Measurements from ENCODE around the gene JPT2. TPM values are rescaled to one million over a fixed set of nuclear protein-coding genes. Genes with fewer than 3 reads are reported as not detected.

Gene JPT2
- total RNA-seq, 1 experiment from 2014 or later, result 96.1 TPM

DNA sequence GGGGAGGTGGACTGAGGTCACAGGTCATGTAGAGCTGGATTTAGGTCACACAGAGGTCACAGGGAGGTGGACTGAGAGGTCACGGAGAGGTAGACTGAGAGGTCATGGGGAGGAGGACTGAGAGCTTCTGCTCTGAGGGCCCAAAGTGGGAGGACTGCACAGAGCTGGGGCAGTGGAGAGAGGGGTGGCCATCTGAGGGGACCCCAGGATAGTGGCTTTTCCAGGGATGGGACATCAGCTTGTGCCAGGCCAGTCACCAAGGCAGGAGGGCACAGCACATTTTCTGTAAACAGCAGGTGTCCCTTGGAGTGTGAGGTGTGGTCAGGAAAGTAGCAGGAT is 26.1 kb upstream of the JPT2 start:
- DNase-seq (ENCODE audit: low spot score), result no peak

DNA sequence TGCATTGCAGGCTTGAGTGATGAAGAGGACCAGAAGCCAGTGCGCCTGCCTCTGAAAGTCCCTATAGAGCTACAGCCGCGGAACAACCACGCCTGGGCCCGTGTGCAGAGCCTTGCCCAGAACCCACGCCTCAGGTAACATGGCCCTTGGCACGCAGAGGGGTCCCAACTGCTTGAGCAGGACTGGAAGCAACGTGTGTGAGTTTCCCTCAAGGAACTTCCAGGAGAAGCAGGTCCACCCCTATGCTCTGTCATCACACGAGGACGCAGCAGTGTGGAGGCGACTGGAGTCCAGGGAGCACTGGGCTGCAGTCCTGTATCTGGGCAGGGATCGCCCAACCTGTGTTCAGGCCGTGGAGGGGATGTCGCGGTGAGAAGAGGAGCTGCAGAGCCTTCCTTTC is 25.1 kb upstream of the JPT2 start:
- DNase-seq (ENCODE audit: low spot score), result no peak

DNA sequence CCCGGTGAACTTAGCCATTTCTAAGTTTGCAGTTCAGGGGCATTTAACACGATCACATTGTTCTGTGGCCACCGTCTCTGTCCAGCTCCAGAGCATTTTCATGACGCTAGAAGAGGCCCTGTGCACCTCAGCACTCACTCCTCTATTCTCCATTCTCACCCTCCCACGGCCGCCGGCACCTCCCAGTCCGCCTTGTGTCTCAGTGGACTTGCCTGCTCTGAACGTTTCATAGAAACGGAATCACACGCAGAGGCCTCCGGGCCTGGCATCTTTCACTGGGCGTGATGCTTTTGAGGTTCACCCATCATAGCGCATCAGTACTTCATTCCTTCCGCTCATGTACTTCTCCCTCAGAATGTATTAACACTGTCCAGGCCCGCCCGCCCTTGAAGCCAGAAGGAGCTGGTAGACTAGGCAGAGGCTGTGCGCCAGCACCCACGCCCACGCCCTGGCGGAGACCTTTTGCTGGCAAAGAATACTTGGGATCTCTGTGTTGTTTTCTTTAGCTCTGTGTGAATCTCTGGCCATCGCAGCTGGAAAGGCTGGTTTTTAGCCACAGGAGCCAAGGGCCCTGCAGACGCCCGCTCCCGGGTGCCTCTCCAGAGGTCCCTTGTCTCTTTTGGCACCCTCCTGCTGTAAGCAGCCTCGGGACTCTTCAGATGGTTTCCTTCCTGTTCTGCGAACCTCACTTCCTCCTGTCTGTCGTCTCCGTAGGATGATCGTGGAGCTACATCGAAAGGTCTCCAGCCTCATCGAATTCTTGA is 23.4 kb upstream of the JPT2 start:
- DNase-seq (ENCODE audit: low spot score), result no peak

DNA sequence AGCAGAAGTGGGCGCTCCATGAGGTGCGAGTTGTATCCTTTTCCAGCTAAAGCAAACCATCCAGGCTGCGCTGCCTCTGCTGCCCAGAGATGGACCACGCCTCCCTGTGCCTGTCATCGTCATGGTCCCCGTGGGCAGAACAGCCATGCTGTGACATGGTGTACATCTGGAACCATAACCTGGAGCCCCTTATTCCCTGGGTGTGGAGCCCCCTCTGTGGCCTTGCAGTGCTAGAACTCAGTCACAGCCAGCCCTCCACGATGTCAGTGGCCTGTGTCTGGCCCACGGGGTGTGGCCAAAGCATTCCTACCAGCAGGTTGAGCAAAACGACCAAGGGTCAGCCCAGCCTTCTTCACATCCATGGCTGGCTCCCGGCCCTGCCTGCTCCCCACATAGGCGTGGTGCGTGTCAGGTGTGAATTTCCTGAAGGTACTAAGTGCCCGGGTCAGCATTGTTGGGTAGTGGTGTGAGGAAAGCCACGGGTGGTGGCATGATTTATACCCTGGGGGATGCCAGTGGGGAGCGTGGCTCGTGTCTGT is 22.7 kb upstream of the JPT2 start:
- DNase-seq (ENCODE audit: low spot score), result no peak

DNA sequence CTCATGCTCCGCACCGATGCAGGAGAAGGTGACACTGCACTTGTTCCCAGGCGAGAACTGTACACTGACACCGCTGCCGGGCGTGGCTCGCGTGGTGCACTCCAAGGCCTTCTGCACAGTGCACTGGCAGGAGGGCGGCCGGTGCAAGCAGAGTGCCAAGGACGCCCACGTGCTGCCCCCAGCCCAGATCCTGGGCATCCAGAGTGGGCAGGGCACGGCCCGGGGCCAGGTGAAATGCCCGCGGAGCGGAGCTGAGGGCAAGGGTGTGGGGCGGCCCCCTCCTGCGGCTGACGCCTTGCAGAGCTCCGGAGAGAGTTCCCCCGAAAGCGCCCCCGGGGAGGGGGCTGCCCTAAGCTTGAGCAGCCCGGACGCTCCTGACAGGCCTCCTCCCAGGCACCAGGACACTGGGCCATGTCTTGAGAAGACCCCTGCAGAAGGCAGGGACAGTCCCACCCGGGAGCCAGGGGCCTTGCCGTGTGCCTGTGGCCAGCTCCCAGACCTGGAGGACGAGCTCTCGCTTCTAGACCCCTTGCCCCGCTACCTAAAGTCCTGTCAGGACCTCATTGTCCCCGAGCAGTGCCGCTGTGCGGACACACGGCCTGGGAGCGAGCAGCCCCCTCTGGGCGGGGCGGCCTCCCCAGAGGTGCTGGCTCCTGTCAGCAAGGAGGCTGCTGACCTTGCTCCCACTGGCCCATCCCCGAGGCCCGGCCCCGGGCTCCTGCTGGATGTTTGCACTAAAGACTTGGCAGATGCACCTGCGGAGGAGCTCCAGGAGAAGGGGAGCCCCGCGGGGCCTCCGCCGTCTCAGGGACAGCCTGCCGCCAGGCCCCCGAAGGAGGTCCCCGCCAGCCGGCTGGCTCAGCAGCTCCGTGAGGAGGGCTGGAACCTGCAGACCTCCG is 21.9 kb upstream of the JPT2 start:
- no peak for DNase-seq (ENCODE audit: low spot score)

DNA sequence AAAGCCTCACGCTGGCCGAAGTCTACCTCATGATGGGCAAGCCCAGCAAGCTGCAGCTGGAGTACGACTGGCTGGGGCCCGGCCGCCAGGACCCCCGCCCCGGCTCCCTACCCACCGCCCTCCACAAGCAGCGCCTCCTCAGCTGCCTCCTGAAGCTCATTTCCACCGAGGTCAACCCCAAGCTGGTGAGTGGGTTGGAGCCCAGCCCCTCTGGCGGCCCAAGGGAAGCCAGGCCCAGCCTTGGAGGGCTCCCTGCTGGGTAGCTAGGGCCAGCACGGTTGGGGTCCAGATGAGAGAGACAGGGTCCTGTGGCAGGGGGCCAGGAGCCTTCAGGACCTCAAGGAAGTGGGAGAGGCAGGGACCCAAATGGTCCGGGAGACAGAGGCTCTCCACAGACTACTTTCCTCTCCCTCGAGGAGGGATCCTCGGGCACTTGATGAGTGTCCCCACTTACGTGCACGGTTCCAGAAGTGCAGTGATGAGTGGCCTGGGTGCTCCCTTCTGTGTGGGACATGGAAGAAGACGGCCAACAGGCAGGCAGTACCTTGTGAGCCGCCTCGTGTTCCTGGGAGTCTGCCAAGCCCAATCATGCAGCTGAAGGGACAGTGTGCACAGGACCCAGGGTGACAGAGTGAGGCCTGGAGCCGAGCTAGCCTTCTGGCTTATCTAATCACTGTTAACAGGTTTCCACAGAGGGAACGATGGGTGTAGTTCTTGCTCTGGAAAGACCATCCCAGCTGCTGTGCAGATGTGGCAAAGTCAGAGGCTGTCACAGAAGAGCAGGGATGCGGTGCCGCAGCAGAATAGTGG is 21.1 kb upstream of the JPT2 start:
- DNase-seq (ENCODE audit: low spot score), result no peak

DNA sequence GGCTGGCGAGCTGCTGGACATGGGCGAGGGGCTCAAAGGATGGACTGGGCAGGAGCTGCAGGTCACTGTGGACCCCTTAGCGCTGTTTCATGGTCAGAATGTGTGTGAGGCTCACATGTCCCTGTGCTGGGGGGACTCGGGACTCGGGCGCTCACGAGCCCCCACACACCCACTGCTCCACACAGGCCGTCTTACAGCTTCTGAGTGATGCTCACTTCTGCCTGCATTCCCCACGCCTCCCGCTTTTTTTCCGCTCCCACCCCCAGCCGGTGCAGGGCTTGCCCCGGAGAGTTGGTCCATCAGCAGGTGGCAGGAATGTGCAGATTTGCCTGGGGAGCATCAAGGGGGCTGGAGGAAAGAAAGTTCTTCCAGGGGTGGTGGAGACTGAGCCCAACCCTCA is 20.2 kb upstream of the JPT2 start:
- no peak for DNase-seq (ENCODE audit: low spot score)

DNA sequence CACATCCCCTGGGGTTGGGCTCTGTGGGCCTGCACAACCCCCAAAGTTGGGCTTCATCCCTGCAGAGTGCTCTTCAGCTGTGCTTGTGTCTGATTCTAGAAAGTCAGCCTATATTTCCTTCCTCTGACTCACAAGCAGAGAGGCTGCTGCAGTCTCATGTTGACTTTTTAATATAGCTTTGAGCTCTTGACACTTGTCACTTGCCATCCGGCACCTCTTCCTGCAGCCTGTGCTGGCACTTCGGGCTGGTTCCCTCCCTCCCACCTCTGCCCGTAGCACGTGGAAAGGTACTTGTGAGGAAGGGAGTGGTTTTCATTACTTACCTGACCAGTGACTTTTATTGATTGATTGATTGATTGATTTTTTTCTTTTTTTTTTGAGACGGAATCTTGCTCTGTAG is 19.0 kb upstream of the JPT2 start:
- no peak for DNase-seq (ENCODE audit: low spot score)

DNA sequence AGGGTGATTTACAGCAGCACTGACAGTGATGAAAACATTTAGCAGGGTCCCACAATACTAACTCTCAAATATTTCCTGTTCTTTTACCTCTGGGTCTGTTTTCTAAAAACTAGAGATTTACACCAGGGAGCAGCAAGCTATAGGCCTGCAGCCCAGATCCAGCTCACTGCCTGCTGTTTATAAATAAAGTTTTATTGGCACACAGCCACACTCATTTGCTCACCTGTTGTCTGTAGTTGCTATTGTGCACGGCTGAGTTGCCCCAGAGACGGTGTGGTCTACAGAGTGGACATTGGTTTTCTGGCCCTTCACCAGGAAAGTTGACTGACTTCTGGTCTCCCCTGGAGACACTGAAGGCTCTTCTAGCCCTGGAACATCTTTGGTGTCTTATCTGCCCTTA is 16.3 kb upstream of the JPT2 start:
- DNase-seq (ENCODE audit: low spot score), result no peak

DNA sequence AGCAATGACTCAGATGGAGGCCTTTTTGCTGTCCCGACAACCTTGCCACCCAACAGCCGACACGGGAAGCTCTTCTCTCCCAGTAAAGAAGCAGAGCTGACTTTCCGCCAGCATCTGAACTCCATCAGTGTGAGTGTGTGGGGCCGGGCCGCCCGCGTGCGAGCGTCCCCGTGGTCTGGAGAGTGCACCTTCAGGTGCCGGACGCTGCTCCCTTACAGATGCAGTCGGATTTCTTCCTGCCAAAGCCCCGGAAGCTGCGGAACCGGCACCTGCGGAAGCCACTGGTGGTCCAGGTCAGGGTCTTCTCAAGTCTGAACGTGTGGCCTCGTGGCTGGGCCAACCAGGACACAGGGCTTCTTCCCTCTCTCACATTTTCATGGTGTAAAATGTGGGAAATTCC is 15.5 kb upstream of the JPT2 start:
- no peak for DNase-seq (ENCODE audit: low spot score)

DNA sequence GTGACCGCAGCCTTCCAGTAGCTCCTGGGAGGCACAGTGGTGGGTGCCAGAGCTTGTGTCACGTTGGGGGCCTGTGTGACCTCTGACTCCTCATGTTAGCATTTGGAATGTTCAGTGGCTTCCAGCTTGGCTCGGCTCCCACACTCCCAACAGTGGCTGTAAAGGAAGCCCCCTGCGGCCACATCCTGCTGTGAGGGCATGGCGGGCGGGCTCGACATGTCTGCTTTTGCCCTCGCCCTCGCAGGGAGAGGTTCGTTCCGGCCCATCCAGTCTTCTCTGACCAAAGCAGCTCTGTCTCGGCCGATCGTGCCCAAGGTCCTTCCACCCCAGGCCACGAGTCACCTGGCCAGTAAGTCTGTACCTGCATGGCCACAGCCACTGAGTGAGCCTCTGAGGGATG is 12.2 kb upstream of the JPT2 start:
- DNase-seq (ENCODE audit: low spot score), result no peak

DNA sequence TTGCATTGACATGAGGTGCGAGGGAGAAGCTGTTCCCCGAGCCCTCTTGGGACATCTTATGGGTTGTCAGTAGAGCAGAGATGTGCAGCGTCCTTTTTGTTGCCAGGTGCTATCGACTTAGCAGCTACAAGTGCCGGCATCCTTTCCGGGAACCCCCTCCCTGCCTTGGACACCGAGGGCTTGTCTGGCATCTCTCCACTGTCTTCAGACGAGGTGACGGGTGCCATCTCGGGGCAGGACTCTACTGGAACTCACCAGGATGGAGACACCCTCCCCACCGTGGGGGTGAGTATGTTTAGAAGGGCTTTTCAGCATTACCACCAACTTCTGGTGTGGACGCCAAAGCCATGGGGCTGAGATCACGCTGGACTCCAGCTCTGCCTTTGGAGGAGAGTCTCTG is 11.8 kb upstream of the JPT2 start:
- no peak for DNase-seq (ENCODE audit: low spot score)

DNA sequence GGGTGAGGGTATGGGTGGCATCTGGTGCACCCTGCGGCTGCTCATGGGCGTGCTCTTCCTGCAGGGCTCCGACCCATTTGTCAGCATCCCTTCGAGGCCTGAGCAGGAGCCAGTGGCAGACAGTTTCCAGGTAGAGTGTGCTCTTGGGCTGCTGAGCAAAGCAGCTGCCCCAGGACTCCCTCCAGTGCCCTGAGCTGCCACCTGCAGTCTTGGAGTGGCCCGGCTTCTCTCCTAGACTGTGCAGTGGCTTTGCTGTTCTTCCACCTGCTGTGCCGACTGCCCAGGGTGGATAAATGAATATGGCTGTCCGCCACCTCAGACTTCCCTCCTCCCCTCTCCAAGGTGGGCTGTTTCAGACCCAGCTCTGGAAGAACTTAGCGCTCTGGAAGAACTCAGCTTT is 10.8 kb upstream of the JPT2 start:
- no peak for DNase-seq (ENCODE audit: low spot score)

DNA sequence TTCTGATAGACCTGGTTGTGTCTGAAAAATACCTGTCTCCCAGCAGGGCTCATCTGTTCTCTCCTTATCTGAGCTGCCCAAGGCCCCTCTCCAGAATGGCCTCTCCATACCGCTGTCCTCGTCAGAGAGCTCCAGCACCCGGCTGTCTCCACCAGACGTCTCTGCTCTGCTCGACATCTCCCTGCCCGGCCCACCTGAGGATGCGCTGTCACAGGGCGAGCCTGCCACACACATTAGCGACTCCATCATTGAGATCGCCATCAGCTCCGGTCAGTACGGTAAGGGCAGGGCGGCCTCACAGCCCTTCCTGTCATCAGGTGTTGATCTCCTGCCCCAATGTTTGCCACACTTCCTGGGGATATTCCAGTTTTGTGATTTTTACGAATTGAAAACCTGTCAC is 10.2 kb upstream of the JPT2 start:
- DNase-seq (ENCODE audit: low spot score), result no peak

DNA sequence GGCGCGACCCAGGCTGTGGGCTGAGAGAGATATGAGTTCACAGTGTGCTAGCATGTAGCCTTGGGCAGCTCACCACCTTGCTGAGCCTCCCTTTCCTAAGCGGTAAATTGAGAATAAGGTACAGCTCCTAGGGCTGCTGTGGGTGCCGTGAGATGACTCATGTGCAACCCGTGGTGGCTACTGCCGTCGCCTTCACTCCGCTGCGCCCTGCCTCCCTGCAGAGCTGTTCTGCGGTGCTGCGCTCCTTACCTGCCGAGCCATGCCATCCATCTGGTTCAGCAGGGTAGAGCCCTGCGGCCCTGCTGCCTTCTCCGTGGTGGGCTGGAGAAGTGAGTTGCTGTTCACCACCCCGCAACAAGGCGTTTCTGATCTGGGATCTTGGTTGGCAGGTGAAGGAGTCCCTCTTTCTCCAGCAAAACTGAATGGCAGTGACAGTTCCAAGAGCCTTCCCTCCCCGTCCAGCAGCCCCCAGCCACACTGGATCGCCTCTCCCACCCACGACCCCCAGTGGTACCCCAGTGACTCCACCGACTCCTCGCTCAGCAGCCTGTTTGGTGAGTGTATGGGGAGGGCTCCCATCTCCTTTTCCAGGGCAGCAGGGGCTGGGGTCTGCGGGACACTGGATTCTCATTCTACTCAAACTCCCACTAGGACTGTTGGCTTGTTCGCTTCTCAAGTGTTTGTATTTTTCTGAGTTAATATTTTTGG is 9.3 kb upstream of the JPT2 start:
- no peak for DNase-seq (ENCODE audit: low spot score)

DNA sequence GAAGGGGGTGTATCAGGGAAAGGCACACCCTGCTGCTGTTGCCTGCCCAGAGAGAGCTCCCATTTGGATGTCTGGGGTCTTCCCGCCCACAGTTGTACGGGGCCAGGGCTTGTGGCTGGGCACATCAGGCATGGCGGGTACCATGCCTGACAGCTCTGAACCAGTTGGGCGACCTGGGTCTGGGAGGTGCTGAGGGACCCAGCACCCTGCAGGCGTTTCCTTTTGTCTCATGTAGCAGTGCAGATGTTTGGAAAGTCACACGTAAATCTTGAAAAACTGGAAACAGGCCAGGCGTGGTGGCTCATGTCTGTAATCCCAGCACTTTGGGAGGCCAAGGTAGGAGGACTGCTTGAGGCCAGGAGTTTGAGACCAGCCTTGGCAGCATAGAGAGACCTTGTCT is 8.4 kb upstream of the JPT2 start:
- DNase-seq (ENCODE audit: low spot score), result no peak

DNA sequence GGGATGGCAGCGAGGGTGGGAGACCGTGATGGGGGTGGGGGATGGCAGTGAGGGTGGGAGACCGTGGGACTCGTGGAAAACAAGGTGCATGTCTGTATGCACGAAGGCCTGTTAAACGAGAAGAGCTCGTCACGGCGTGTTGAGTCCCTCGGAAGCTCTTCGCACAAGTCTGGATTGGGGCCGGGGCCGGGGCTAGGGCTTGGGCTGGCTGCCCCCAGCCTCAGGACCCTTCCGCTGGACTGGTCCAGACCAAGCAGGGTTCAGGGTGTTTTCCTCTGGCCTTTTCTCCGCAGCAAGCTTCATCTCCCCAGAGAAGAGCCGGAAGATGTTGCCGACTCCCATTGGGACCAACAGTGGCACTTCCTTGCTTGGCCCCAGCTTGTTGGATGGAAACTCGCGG is 7.7 kb upstream of the JPT2 start:
- no peak for DNase-seq (ENCODE audit: low spot score)

DNA sequence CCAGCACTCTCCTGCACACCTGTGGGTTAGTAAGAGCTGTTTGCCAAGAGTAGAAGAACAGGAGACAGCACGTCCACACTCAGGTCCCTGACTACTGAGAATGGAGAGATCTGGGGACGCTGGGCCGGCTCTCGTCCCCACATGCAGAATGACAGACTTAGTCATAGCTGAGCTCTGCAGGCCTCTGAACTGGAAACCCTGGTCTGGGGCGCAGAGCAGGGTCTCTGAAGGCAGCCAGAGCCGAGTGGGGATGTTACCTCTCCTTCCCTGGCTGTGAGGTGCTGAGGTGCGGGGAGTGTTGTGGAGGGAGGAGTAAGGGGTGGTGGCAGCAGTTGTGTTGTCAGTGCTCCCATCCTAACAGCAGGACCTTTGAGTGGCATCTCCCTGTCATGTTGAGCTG is 7.2 kb upstream of the JPT2 start:
- DNase-seq (ENCODE audit: low spot score), result no peak

DNA sequence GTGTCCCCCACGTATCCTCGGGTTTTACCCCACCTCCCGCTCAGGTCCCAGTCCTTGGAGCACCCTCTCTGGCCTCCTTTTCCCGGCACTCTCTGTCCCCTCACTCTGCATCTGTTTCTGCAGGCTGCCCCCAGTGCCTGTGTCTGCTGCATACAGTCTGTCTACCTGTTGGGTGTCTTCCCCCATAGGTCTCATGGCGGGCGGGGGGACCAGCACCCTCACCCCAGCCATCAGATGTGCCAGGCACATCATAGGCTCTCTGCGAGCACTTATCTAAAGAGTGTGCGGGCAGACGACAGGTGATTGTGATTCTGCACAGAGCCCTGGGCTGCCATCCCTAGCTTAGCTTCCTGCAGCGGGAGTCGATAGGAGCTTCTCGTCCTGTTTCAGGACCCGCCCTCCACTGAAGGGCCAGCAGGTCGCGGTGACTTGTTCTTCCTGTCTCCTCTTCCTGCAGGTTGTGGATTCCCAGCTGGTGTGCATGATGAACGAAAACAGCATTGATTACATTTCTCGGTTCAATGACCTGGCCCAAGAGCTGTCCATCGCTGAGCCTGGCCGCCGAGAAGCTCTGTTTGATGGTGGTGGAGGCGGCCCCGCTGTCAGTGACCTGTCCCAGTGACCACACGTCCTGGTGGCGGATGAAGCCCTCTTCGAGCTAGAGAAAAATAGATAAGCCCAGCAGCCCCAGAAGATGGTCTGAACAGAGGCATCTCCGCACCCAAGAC is 4.5 kb upstream of the JPT2 start:
- no peak for DNase-seq (ENCODE audit: low spot score)

DNA sequence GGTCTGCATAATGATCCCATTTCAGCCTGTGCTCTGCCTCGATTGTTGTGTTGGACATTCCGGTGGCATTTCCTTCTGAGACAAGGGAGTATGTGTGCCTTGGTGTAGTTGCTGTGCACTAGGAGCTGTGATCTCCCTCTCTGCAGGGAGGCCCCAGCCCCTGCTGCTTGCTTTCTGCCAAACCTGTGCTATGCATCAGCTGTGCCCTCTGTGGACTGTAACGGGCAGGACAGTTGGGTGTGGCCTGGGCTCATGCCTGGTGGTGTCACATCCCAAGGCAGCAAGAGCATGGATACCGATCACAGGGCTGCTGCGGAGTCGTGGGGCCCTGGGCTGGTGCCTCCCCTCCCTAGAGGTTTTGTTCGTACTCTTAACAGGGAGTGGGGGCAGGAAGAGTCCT is 3.8 kb upstream of the JPT2 start:
- no peak for DNase-seq (ENCODE audit: low spot score)
